Stimulated activated CD4-positive, alpha-beta T cell treated with anti-CD3 and anti-CD28 coated beads, TNF-alpha, amount 100 ng/mL, for 1 hour (primary cell): Measurements from ENCODE around the gene CSPG5.

Source experiments
- DNase-seq, 3 donors: peaks; one replicate each; pipeline ENCODE4 v3.0.0-alpha.2; 2020; ENCODE audit warnings: low read depth in 3 of 3, low spot score in 1 of 3

Gene CSPG5

DNA sequence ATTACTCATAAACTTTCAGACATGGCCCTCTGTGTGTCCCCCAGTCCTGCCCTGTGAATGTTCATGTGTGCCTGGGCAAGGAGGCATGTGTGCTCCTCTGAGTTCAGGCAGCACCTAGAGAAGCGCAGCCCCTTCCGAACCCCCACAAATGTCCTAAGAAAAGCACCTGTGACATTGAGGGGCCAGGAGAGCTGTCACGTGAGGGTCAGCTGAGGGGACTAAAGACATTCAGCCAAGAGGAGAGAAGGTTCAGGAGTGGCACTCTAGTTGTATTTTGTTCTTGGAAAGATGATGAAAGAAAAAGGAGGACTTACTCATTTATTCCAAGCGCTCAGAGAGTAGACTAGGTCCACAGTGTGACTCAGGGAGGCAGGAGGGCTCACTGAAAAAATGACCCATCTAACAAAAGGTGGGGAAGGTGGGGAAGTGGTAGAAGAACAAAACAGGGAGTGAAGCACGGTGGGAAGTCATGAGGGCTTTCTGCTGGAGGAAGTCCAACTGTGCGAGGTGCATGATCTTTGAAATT, 37.0 kb downstream of the CSPG5 start:
- DNase-seq, result no peak

DNA sequence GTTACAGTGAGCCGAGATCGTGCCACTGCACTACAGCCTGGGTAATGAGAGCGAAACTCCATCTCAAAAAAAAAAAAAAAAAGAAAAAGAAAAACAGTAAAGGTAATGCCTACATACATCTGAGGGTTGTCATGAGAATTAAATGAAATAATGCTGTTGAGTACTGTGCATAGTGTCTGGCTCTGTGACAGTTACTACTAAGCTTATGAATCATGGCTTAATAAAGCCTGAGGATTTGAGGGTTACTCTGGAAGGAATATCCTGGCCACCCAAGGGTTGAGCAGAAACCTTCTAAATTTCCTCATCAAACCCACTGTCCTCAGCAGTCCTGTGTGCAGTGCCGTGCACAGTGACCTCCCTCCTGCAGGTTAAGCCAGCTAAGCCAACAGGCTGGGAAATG, 38.4 kb downstream of the CSPG5 start:
- DNase-seq, result no peak

DNA sequence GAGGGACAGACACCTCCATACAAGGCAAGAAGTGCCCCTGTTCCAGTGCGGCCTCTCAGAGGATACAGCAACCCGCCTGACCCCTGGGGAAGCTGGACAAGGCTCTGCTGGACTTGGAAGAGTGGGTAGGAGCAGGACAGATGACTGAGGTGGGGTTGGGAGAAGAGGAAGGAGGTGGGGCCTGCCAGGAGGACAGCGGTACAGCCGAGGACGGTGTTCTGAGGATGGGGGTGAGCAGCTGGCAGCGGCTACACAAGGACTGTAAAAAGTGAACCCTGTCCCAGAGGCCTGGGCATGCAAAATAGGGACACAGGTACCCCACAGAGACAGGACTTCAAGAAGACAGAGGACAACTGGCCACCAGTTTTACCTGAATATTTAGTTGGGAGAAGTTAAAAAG, 41.7 kb downstream of the CSPG5 start:
- DNase-seq, result no peak

DNA sequence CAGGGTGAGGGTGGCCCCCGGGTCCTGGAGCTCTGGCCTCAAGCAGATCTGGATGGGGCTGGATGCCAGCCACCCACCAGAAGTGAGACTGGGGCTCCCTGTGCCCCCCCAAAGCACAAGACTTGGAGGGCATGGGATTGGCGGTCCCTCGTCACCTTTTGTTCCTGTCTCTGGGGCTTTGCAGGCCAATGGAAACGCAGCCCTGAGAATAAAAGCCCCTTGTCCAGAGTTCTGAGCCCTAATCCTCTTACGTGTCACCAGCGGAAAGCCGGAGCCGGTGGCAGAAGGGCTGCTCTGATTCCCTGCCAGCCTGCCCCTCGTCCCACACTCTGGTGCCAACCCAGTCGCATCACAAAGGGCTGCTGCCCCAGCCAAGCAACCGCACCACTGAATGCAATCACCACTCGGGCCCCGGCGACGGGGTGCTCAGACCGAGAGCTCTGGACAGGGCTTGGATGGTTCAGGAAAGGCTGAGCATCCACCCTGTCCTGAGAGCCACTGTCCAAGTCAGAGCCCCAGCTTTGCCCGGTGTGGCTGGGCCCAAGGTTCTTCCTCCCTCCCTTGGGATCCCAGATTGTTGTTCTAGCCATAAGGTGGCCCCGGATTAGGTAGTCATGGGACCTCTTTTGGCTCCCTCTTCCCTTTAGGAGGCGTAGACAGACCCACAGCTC, 42.3 kb downstream of the CSPG5 start:
- DNase-seq, result no peak

DNA sequence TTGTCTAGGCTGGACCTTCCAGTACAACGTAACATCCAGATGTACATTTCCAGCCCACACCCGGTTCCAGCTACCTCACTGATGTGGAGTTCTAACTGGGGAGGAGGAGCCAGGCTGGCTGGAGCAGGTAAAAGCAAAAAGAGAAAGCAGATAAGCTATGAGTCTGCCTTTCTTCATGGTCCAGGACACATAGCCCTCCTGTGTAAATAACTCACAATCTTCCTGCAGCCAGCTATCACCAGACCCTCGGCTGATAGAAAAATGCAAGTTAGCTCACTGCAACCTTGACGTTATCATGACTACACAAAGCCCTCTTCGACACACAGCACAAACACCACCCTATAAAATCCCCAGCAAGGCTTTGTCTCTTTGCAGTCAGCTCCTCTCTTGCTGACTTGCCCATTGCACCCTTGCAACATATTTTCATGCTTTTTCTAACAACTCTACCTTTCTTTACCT, 44.6 kb downstream of the CSPG5 start:
- DNase-seq, result no peak

DNA sequence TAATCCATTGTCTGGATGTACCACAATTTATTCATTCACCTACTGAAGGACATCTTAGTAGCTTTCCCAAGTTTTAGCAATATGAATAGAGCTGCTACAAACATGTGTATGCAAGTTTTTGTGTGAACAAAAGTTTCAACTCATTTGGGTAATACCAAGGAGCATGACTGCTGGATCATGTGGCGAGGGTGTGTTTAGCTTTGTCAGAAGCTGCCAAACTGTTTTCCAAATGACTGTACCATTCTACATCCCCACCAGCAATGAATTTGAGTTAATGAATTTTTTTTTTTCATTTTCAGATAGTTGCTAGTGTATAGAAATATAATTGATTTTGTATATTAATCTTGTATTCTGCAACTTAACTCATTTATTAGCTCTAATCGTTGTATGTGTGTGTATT, 45.2 kb downstream of the CSPG5 start:
- DNase-seq, result no peak

DNA sequence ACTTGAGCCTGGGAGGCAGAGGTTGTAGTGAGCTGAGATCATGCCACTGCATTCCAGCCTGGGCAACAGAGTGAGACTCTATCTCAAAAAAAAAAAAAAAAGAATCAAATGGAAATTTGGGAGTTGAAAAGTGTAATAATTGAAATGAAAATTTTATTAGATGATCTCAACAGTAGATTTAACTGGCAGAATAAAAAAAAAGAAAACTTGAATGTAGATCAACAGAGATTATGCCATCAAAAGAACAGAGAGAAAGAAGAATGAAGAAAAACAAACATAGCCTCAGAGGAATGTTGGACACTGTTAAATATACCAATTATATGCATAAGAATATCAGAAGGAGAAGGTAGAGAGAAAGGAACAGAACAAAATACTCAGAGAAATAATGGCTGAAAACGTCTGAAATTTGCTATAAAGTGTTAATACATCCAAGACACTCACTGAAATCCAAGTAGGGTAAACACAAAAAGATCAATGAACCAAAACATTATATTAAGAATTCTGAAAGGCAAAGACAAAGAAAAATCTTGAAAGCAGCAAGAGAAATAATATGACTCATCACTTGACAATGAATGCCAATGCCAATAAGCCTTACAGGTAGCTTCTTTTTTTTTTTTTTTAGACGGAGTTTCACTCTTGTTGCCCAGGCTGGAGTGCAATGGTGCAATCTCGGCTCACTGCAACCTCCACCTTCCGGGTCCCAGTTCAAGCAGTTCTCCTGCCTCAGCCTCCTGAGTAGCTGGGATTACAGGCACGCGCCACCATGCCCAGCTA, 50.5 kb downstream of the CSPG5 start:
- no peak for DNase-seq

DNA sequence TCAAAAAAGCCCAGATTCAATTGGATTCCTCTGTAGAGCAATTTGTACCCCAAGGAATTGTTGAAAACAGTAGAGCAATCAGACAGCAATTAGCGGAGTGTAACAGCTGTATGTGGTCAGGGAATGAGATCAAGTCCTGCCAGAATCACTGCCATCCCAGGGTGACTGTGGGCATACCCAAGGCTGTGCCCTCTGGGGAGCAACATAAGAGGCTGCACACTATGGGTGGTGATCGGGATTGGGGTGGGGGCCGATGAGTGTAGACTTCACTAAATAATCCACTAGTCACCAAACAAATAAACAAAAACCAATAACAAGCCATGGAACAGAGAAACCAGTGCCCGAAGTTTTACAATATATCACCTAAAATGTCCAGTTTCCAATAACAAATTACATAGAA, 53.0 kb downstream of the CSPG5 start:
- no peak for DNase-seq

DNA sequence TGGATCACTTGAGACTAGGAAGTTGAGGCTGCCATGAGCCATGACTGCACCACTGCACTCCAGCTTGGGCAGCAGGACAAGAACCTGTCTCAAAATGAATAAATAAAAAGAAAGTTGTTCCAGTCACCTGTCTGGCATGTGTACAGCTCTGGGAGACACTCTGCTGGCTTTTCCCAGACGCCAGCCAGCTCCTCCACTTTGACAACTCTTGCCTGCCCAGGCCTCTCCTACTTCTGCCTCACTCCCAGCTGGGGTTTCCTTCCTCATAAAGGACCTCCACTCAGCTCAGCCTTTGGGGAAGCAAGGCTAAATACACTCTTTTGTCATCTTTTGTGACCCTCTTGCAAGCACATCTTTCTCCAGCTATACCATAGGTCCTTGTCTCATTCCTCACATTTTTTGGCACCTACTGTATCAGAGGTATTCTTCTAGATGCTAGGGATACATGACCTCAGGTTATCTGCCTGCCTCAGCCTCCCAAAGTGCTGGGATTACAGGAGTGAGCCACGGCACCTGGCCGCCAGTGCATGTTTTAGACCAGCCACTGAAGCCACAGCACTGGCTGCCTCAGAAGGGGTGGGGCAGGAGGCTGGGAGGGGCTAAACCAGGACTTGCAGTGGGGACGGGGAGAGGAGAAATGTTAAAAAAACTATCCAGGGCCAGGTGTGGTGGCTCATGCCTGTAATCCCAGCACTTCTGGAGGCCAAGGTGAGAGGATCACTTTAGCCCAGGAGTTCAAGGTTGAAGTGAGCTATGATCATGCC, 55.2 kb downstream of the CSPG5 start:
- no peak for DNase-seq

DNA sequence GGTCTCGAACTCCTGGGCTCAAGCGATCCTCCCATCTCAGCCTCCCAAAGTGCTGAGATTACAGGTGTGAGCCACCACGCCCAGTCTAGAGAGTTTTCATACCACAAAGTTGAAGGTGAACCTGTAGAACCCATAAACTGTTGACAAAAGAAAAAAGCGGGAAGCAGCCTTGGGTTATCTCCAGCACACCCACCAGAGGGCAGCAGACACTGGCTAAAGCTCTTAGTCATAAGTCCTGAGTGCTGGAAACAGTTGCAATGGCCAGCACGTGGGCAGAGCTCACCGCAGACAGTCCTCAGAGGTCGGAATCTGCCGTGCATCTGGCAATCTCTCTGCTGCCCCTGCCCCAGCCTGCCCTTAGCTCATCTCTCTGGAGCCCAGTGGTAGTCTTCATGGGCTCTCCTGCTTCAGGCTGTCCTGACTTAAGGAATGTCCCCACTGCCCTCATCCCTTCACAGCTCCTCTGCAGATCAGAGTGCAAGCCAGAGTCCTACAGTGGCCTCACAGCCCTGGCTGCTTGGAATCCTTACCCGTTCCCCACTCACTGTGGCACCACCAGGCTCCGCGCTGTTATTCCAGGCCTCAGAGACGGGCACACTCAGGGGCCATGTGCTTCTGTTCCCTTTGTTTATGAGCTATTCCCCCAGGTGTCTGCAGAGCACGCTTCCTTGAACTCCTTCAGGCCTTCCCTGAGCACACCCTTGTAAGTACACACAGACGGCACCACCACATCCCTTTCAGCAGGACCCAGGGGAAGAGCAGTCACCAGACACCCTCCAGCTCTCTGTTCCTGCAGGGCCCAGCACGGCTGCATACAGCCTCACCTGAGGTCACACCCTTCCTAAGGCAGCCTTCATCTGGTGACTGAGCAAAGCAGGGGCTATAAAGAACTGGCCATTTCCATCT, 56.3 kb downstream of the CSPG5 start:
- DNase-seq, result peak; percentile 31 to 57 (median 32)

DNA sequence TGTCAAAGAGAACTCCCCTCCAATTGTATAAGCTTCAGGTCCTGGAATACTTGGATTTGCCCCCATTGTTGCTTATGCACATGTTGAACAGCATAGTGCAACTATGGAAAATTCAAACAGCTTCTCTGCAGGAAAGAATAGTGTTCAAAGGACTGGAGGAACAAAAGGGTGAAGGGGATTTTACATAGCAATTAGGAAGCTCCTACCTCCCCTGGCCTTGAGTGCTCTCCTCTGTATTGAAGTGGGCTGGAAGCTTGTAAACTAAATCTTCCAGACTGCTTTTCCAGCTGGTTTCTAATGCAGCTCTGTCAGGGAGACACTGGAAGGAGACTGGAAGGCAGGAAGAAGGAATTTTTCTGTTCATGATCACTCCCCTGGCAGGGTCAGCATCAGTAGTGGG, 57.9 kb downstream of the CSPG5 start:
- no peak for DNase-seq

DNA sequence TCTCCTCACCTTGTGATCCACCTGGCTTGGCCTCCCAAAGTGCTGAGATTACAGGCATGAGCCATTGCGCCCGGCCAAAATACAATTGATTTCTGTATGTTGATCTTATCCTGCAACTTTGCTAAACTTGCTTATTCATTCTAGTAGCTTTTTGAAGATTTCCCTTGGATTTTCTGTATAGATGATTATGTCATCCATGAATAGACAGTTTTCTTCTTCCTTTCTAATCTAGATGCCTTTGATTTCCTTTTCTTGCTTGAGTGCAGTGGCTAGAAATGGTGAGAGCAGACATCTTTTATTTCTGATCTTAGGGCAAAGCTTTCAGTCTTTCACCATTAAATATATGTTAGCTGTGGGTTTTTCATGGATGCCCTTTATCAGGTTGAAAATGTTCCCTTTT, 60.7 kb downstream of the CSPG5 start:
- DNase-seq, result no peak

DNA sequence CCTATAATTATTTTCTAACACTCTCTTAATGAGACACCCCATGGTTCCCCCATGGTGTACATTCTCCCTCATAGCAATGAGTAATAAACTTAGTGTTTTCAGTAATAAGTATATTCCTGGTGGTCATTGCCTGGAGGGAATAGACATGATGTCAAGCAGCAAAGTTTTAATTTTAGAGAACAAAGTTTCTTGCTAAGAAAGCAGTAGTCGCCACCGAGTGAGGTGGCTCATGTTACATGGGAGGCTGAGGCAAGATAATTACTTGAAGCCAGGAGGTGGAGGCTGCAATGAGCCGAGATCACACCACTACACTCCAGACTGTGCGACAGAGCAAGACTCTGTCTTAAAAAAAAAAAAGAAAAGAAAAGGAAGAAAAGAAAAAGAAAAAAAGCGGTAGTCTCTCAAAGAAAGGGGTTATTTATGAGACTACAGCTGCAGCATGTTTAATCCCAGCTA, 62.8 kb downstream of the CSPG5 start:
- DNase-seq, result no peak

DNA sequence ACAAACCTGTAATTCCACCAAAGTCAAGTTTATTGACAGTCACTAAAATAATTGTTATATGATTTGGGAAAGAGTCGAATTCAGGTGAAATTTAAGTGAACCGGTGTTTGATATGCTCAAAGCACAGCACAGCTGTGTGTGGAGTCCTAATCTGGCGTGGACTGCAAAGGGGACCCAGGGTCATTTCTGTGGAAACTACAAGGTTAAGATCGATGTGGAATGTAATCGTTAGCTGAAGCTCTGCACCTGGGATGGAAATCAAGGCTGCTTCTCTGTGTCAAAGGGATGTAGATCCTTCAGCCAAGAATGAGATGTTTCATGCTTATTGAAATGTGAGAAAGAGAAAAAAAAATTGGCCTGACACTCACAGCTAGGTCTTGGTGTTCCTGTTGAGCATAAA, 63.6 kb downstream of the CSPG5 start:
- DNase-seq, result no peak

DNA sequence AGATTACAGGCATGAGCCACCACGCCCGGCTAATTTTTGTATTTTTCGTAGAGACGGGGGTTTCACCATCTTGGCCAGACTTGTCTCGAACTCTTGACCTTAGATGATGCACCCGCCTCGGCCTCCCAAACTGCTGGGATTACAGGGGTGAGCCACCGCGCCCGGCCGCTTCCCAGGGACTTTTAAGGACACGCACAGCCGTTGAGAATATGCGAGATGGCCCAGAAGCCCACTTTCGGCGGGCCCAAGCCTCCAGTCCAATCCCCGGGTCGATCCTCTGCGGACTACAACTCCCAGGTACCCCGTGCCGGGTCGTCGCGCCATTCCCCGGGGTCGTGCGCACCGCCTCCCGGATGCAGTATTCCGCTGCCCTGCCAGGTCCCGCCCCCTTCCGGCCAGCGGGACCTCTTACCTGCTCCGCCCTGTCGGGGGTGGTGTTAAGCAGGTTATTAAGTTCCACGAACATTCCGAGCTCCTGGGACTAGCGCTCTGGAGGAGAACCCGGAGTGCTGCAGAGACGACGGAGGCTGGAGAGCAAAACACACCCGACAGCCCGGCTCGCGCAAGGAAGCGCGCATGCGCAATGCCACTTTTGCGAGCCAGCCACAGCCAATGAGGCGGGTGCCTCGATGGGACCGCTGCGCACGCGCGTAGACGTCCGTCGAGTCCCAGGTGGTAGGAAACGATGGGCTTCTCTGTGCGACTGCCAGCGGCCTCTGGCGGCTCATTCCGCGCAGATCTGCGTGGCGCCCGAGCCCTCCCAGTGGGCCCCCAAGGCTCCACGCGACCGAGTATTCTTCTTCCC, 65.3 kb downstream of the CSPG5 start, which contains the start of gene ELP6:
Gene ELP6 (minus strand): TSS at position 588 of the 805 bp plus-strand sequence. CDS start 122 bp downstream, at position 466.
- peak; percentile 91 to 95 (median 95) for DNase-seq

DNA sequence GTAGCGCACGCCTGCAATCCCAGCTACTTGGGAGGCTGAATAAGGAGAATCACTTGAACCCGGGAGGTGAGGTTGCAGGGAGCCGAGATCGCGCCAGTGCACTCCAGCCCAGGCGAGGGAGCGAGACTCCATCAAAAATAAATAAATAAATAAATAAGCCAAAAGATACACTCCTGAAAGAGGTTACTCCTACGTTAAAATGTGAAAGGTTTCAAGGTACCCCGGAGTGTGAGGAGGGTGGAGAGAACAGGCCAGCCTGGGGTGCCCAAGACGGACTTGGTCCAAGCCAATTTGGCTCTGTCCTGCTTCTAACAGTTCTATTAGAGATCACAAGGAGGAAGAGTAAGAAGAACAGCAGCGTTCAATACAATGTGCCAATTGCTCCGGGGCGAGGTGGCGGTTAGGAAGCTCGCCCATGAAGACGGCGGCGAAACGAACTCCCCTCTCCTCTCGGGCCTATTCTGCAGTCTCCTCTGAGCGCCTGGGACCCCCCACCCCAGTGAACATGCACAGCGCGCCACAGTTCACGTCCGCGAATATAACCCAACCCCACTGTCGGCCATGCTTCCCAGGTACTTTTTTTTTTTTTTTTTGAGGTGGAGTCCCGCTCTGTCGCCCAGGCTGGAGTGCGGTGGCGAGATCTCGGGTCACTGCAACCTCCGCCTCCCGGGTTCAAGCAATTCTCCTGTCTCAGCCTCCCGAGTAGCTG, 66.1 kb downstream of the CSPG5 start:
- DNase-seq, result peak in 1 of 3 donors; percentile 16
